Peyer's patch (tissue), 4 donors: ENCODE data around the gene SPC24.

Experiments used
- CTCF ChIP-seq, 6 experiments: fragments of 450-650 bp in 4 of 6; fragments of 200-600 bp in 2 of 6; sonication (generic) in 1 of 6; IDR thresholded peaks; one replicate each; pipeline ENCODE4 v1.5.1; 2017 to 2019; ENCODE audit warnings: antibody characterized with exemption in 6 of 6, mild to moderate bottlenecking in 3 of 6, moderate library complexity in 1 of 6
- POLR2A ChIP-seq, 2 donors: fragments of 450-650 bp; IDR thresholded peaks; one replicate each; pipeline ENCODE4 v1.5.1; 2017; ENCODE audit warnings: antibody characterized with exemption in 2 of 2, mild to moderate bottlenecking in 2 of 2, moderate library complexity in 2 of 2

- no peak for TF ChIP-seq CTCF (IDR thresholded peaks at IDR 0.05)
- no peak for TF ChIP-seq POLR2A (IDR thresholded peaks at IDR 0.05)
Observed at GRCh38 chr19:11198769-11199424, 43.3 kb upstream of the SPC24 start.
